Cerebellar nuclear complex (tissue), 1 donor: ENCODE data around the gene FOXD1.

Experiments used
- DNase-seq, 2 experiments: peaks; one replicate each; lab custom pipeline; 2025; lab: John Stamatoyannopoulos, UW

FOXD1 gene

DNA sequence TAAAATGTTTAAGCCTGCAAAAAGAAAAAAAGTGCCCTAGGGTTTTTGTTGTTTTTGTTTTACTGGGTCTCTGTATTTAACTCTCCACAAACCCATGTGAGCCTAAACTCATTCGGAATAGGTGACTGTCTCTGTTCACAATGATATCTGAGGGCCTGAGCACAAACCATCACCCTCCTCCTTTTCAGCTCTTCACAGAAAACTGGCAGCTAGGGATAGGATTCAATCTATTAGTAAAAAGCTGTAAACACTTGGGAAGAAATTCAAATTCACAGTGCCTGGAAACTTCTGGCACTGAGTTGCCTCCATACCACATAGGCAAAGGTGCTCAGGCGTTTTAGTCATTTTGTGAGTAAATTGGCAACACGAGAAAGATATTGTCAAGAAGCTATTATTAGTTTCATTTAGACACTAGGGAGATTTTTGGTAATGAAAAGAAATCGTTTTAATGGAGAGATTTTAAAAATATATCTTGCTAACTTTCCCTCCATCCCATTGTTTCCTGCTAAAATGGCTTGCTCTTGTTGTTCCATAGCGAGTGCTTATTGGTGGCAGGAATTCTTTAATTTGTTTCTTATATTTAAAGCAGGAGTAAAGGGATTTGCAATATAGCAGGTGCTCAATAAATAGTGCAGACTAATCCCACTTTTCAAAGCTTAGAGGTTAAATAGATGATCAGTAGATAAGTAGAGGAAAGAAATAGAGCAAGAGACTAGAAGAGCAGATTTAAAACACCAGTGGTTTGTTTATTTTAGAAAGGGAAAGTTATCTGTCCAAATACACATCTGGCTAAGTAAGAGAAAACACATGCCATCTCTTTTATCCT, 9.7 kb downstream of the FOXD1 start:
- no peak for DNase-seq

DNA sequence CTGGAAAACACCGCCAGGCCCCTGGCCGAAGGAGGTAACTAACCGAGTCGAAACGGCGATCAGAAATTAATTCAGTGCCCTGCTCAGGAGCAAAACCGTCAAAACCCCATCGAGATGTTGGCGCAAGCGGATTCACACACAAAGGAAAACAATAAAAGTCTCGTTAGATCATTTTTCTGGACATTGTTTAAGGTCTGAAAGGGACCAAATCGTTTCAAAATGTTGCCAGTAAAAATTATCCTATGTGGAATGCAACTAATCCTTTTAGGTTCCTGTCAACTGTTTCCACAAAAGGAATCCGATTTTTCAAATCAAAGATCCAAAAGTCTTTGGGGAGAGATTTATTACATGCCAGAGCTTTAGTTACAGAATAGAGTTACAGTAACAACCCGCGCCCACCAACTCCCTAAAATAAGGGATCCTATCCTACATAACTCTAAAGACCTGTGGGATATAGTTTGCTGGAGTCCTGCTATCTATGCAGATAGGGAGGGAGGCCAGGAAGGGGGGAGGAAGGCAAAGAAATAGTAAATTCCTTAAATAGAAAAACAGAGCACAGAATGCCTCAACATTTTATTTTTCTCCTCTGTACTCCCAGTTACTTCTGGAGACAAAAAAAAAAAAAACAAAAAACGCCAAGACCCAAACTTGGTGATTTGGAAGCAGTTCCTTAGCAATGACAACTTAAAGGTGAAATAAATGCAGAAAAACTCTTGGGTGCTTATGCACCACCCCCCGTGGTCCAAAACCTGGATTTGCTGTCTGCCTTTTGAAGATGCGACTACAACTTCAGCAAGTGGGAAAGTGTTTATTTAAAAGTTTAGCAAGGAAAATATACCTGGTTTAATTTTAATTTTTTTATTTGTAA, 10.6 kb downstream of the FOXD1 start:
- no peak for DNase-seq

DNA sequence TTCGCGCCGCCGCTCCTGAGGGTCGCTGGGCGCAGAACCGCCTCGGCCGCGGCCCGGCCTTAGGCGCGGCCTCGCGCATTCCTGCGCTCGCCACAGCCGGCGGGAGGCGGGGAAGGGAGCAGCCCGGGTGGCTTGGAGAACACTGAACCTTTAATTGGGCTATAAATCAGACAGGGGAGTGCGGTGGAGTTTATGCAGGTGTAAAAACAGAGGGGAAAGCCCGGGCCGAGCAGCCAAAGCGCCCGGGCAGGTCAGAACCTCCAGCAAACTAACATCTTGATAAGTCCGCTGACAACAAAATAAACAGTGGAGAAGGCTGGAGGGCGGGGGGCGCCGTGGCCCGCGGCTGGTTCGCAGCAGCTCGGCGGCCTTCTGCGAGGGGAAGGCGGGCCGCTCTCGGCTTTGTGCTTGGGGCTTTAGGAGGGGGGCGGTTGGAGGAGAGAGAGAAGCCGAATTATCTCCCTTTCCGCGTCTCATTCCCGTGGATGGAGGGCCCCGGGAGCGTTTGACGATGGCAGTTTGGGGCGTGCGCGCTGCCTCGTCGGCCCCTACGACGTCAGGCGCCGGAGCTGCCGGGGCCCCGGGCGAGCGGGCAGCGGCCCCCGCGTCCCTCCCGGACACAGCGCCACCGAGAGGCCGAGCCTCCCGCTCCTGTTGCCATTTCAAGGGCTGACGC, 11.3 kb downstream of the FOXD1 start:
- DNase-seq = no peak

DNA sequence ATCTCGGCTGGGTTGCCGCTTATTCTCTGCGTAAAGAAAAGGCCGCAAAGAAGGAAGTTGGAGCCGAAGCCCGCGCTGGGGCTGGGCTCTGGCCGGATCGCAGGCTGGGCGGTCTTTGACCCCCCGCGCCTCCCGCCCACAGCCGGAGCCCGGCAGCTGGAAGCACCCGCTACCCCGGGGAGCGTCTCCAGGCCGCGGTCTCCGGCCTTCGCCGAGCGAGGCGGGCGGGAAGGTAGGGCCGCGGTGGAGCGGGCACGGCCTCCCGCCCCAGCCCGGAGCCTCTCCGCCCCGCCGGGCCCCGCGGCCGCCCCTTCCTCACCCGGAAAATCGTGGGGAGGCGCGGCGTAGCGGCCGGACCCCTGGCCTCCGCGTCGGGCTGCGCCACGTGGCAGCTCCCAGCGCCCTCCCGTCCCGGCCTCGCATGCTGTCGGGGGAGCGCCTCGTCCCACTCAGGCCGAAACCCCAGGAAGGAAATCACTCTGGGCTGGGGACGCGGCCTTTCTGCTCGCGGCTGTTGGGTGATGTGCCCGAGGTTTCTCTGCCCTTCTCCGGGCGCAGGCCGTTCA, 12.0 kb downstream of the FOXD1 start:
- no peak for DNase-seq

DNA sequence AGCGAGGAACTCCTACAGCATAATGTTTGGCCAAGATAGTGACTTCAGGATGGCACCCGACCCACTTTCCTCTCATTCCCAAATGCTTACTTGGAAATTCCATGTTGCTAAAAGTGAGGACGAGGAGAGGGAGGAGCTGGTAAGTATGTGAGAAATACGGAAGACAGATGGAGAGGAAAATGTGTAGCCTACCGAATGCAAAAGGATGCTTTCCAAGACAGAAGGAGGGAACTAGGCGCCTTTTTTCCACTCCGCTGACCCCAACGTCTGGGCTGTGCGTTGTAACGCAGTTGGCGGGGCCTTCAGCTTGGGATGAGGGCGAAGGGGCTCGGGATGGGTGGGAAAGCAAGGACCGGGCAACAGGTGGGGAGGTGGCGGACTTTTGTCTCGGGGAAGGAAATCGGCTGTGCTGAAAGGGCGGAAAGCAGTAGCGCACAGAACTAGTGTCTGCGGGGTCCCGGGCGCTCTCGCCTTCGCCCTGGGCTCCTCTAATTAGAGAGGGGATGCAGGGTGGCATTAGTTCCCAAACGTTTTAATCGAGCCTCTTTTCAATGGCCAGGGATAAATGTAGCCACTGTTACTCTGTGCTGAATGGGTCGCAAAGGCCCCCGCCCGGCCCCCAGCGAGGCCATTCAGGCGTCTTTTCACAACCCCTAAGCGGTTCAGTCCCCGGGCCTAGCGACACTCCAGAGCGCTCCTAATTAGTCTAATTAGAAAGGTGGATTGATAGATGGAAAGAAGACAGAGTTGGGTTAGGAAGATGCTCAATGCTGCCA, 12.6 kb downstream of the FOXD1 start:
- DNase-seq = no peak

DNA sequence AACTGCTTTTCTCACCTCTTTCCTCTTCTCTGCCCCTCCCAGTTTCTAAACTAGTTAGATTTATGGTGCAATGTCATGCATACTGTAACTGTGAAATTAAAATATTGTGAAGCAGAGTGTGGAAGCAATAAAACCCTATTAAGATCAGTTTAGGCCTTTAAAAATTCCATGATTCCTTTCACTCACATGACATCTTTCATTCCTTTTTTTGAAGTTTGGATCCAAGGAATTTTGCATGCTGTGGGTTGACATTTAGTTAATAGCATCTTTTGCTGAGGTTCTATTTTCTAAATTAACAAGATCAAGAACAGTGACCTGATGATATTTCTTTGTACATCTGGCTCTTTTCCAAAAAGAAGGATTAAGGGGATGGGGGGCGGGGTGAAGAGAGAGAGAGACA, 13.7 kb downstream of the FOXD1 start:
- DNase-seq = no peak

DNA sequence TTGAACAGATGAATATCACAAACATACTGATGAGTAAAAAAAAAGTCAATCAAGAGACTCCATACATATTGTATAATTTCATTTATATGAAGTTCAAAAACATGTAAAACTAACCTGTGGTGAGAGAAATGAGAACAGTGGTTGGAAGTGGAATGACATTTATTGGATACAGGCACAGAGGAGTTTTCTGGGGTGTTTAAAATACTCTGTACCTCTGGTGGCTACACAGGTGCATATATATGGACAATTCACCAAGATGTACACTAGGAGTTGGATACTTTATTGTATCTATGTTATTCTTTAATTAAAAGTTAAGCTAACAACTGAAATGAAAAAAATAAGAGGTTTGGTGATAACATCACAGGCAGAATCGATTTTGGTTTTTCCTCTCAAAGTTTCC, 14.1 kb downstream of the FOXD1 start:
- no peak for DNase-seq

DNA sequence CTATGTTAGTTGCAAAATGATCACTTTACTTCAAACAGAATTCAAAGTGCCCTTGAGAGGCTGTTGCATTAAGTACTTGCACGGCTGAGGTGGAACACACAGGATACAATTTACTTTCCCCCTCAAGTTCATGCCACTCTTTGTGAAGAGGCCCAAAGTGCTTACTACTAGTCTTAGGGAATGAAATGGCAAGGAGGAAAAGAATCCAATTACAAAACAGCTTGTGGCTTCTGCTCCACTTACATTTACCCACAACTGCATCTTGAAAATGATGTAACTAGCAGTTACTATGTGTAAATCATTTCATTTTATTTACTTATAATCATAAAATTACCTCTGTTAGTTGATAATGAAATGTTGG, 14.6 kb downstream of the FOXD1 start:
- no peak for DNase-seq

DNA sequence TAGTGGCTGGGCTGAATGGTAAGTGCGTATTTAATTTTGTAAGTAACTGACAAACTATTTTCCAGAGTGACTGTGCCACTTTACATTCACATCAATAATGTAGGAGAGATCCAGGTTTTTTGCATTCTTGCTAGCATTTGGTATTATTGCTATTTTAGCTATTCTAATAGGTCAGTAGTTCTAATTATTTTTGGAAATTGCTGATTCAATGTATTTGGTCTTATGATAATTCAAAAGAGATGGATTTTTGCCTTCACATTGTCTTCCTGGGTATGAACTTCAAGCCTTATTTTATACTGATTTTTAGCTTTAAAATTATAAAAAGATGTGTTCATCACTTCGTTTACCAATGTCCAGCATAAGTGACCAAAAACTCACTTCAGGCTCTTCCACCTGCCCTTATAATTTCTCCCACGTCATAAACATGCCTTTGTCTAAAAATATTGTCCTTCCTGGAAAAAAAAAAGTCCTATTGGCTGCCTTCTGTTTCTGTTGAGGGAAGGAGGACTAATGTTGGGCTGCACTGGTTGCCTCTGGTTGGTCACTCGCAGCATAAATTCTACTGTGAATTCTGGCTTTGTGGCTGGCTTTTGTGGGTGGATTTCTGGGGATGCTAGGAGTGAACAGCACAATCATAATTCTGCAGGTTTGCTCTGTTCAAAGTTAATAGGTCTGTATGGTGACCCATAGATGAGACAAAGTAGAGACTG, 15.2 kb downstream of the FOXD1 start:
- DNase-seq = no peak

DNA sequence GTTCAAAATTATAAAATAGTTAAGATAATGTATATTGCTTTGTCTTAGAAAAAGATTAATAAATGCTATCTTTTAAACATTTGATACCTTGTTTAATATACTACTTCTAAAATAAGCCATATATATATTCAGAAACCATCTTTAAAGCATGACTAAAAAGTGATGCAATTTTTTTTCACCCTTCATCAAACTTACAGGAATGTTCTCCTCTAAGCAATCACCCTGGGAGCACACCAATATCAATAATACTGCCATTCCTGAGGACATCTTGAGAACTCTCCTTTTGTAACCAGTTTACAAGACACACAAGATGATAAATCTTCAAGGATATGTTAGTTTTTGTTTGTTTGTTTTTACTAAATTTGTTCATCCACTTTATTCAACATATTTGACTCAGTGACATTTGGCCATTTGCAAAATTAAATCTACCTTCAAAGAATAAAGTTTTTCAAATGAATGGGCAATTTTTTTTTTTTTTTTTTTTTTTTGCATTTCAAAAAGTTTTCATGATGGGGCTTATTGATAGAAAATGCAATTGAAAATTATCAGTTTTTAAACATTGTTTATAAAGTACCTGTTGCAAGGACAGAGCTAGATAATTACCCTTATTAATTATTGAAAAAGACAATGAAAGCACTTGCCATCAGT, 17.2 kb downstream of the FOXD1 start:
- no peak for DNase-seq

DNA sequence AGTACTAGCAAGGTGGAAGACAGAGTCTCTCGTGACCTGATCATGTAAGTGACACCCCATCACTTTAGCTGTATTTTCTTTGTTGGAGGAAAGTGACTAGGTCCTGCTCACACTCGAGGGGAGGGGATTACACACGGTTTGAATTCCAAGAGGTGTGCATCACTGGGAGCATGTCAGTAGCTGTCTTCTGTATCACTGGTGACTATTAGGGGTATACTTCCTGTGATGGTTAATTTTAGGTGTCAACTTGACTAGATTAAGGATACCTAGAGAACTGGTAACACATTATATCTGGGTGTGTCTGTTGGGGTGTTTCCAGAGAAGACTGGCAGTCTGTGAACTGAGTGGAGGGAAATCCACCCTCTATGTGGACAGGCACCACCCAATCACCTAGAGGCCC, 22.5 kb downstream of the FOXD1 start:
- no peak for DNase-seq

DNA sequence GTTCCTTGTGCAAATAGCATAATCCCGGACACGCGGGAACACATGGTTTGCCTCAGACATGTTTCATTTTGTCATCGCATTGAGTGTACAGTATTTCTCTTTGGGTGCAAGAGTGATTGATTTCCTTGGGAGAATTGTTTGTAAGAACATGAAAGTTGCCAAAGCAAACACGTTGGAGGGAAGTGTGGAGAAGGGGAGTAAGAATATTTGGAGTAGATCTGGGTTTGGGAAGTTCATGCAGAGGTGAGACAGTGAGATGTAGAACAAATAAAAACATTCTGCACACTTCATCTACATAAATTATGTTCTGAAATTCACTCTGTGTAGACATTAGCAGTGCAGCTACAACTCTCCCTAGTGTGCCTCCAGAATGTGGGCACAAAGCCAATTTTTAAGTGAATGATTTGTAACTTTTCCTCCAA, 24.0 kb downstream of the FOXD1 start:
- DNase-seq = no peak

DNA sequence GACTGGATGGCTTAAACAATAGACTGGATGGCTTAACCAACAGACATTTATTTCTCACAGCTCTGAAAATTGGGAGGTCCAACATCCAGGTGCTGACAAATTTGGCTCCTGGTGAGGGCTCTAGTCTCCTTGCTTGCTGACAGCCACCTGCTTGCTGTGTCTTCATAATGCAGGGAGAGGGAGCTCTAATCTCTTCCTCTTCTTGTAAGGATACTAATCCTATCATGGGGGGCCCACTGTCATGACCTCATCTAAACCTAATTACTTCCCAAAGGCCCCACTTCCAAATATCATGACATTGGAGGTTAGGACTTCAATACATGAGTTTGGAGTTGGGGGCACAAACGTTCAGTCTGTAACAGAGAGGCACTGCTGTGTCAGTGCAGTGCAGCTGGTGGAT, 26.4 kb downstream of the FOXD1 start:
- no peak for DNase-seq

DNA sequence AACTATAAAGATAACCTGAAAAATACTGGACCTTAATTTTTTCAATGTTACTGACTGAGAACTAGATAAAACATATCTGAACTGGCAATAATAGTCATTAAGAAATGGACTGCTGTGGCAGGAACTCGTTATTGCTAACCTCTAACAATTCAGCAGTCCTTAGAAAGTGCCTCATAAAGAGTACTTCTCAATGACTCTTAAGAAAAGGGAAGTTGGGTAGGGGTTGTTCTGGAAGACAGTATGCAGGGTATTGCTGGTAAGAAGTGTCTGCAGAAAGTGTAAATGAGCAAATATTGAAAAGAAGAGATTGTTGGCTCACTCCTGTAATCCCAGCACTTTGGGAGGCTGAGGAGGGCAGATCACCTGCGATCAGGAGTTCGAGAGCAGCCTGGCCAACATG, 27.9 kb downstream of the FOXD1 start:
- DNase-seq = no peak

DNA sequence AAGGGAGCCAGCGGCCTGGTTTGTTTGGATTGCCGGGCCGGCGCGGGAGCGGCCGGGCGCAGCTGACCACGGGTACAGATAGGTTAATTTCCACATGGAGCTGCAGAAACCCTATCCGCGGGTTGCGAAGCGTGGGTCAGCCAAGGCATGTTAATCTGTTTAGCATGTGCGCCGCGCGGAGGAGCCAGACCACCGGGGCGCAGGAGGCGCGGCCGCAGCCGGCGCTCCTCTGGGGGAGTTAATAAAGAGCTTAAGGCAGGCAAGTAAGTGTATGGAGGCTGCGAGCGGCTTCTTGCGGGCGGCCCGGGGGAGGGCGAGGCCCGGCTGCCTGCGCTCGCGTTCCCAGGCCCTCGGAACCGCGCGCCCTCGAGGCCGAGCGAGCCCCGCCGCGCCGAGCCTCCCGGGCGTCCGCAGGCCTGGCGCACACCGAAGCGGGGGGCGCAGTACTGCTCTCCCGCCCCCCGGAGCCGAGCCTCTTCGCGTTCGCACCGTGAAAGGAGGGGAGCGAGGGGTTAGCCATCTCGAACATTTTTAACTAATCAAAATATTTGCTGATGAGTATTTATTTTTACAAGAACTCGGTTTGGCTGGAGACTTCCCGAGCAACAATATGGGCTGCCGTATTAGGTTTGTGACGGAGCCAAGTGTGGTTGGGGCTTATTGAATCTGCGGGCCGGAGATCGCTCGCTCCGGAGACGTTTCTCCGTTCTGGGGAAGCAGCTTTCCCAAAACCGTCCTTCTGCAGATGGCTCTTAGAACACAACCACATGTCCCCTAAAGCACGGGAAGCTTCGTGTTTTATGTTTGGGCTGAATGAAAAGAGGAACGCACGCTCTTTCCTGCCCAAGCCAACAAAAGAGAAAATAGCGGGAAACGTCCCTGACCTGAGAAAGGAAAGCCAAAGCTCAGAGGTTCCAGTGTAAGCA, 28.8 kb downstream of the FOXD1 start:
- no peak for DNase-seq

DNA sequence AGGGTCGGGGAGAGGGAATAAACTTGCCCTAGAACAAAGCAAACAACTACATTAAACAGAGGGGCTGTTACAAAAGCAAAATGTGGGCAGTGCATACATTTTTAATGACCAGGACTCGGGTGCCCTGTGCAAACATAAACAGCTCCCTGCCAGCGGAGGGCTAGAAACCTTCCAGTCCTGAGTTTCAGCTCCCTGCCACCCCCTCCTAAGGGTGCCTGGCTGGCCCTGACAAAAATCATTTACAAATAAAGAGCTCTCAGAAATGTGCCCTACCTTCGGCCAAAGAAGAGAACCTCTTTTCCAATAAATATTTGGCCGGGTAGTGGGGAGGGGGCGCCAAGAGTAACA, 29.5 kb downstream of the FOXD1 start:
- DNase-seq = no peak

DNA sequence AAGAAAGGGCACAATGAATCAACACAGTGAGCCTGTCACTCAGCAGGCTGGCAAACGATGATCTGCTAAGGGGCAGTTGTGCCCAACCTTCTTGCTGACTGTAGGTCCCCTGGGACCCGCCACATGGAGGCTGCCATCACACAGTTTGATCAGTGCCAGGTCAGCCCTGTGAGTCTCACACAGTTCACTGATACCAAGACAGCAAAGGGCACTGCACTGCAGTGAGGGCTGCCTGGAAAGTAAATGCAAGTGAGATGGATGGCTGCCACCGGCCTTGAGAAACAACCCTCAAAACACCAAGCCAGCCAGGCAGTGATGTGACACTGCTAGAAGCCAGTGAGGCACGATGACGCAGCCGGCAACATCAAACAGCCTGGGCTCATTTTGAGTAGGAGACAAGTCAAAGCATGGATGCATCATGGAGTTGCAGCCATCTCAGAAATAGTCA, 30.3 kb downstream of the FOXD1 start:
- no peak for DNase-seq

DNA sequence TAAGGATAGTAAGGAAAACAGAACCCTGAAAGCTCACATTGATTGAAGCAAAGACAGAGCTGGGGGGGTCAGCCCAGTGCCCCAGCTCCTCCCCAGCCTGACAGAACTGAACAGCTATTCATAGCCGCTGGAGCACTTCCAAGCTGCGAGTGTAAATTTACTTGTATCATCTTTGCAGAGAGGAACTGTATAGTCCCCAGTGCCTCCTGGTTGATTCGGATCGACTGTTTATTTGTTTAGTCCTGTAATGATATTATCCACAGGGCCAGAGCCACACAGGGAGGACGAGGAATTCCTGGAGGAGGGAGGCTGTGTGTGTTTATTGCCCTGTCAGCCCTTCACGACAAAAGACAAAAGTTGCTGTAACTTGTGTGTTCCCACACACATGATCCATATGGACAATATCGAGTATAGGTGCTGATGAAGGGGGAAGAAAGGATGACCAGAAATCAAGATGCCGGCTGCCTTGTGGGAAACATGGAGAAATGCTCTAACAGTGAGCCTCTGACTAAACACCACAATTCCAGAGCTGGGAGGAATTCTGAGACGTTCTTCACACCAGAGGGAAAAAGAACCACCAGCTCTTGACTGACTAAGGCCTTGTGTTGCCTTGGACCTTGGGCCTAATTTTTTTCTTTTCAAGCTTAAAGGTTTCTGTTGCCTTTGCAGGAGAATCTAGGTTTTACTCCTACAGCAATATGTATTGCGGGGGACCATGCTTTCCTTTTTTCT, 31.1 kb downstream of the FOXD1 start:
- no peak for DNase-seq

DNA sequence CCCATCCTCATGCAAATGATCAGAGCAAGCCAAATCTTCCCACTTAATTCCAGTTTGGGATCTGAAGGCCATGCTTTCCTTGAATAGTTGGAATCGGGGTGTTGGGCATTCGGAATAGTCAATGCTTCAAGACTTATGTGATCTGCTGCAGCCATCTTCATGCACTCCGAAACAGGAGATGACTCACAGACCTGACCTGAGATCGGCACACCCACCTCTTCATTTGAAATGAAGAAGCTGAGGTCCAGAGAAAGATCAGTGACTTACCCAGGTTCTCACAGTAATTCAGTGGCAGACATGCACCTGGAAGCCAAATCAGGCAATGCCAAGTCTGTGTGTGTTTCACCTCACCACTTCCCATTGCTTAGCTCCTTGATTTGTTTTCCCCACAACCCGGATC, 33.0 kb downstream of the FOXD1 start:
- DNase-seq = no peak
